GM12875 (cell line): ENCODE measurements around the gene KMT2C.

ENCODE experiments used
- H3K4me3 ChIP-seq: one replicate; pipeline ENCODE4 v1.5.1; 2011; ENCODE audit warnings: low read depth, low read length, control low read depth
- CTCF ChIP-seq: IDR thresholded peaks from 2 replicates; pipeline ENCODE4 v1.5.1; 2011; ENCODE audit warnings: low read depth, mild to moderate bottlenecking, control low read depth, inconsistent platforms, low read length, moderate library complexity, borderline replicate concordance; ENCODE audit not compliant: insufficient read depth

KMT2C gene

DNA sequence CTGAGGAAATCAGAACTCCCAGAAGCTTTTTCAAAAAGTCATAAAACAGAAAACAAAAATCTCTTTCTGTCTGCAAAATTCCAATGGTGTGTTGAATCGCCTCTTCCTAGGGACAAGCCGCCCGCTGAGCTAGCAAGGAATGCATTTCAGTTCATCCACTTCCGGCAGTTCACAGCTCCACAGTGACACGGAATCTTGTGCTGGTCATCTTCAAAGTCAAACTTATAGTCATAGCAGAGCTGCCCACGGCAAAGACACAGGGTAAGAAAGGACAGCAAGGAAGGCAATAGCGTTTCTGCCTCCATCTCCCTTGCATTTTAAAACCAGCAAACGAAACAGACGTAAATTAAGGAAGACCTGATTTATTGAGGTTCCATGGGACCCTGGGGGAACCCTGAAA lies 299.1 kb downstream of the KMT2C start:
- TF ChIP-seq CTCF = no peak

DNA sequence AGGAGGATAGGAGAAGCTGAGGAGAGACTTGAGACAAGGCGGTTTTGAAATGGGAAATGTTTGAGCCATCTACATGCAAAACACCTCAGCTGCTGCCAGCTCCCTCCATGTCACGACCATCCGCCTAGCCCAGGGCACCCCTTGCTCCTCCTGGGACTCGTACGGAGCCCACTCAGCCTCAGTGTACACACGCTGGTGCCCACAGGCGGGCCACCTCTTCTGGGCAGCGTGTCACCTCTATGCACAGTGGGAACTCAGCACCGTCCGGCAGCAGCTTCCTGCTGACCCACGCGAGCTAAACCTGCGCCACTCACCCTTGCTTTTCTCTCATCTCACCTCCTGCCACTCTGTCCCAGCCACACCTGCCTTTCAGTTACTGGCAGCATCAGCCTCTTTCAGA lies 302.0 kb downstream of the KMT2C start:
- no peak for TF ChIP-seq CTCF

More for the DNA sequence above, 299.1 kb downstream of the KMT2C start:
- H3K4me3 ChIP-seq = no peak overlapping the region

GRCh38 chr7:152132812-152133211 lies 303.0 kb downstream of the KMT2C start:
- no peak for TF ChIP-seq CTCF
- H3K4me3 ChIP-seq = no peak overlapping the region

More for the DNA sequence above, 302.0 kb downstream of the KMT2C start:
- H3K4me3 ChIP-seq = no peak overlapping the region

DNA sequence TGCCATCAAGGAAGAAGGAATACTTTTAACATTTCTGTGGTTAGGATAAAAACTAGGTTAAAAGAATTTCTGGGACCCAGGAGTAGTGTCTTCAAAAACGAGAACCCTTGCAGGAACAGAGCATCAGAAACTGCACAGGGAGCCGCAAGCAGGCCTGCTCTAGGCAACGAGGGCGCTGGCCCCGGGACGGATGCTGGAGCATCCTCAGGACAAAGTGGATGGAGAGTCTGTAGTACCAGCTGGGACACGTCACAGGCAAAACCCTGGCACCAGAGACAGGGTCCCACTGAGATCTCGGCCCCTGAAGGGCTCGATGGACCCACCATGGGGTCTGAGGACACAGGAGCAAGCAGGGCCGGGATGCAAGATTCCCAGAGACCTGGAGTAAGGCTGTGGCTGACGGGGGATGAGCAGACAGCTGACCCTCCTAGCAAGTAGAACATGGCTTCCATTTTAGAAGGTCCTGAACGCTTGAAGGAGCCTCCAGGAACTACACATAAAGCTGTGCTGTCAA lies 303.8 kb downstream of the KMT2C start:
- H3K4me3 ChIP-seq = no peak overlapping the region
- TF ChIP-seq CTCF = no peak

DNA sequence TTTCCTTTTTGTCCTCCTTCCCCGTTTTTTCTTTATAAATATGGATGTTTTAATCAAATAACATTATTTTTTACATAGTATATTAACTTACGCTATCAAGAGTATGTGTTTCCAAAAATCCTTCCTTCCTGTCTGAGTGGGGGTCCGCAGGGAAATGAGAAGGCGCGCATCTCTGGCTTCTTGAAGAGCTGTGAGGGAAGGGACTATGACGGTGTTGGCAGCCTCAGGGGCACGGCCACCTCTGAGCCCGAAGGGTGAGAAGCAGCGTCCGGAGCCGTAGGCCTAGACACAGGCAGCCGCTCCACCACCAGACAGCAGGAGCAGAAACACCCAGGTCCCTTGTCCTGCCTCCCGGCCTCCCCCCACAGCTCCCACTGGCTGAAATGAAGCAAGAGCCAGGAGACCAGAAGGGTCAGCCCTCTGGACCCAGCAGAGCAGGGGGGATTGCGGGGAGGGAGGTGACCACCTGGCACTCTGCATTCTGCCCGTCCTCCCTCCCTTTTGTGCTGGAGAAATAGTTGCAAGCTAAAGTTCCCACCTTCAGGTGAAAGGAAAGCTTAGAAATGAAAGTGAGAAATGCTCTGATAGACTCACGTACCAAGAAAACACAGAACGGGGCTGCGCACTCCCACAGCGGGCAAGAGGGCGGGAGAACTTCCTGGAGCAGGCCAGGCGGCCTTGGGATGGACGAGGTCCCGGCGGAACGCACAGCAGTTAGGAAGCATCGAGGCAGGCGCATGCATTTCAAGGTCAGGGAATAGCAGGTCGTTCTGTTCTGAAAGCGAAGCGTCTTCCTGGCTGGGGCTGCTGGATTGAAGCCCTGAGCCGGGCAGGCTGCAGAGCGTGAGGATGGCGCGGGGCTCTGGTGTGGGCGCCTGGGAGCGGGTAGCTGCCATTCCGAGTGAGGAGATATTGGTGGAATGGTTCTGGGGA lies 304.9 kb downstream of the KMT2C start:
- no peak overlapping the region for H3K4me3 ChIP-seq
- TF ChIP-seq CTCF = no peak

DNA sequence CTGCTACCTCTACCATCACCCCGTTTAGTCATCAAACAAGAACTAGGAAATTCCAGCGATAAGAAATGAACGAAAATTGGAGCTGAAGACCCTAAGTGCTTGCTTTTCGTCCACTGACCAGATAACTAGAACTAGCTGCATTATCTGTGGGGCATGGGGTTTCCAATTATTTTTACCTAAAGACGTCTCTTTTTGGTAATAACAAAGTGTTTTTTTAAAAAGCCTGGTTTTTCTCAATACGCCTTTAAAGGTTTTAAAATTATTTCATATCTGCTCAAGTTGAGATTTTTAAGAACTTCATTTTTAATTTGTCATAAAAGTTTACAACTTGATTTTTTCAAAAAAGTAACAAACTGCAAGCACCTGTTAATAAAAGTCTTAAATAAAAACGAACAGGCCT lies 306.1 kb downstream of the KMT2C start:
- no peak overlapping the region for H3K4me3 ChIP-seq
- no peak for TF ChIP-seq CTCF
